ENCODE measurements around the gene ATP2B3. TPM values are rescaled to one million over a fixed set of nuclear protein-coding genes. Genes with fewer than 3 reads are reported as not detected.

Gene ATP2B3
- total and polyA plus RNA-seq, 9 of the 15 experiments (the other 6 are each of a cell fraction or from before 2014, with no cell fraction given) = 0.04 TPM; not detected in 8

DNA sequence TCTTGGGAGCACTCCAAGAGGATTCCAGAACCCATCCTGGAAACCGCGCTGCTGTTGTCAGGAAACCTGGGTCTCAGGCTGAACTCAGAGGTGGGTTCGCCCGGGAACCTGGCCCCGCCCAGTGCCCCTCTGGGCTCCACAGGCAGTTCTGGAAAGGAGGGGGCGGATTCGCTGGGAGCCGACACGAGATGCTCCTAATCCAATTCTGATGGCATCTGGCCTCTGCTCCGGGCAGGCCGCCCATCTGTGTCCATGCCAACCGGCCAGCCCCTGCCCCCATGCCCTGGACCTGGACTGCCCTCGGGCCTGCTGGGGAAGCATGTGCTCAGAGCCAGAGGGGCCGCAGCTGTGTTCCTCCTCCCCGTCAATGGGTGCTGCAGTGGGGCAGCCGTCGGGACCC, 21.0 kb downstream of the ATP2B3 start:
- in situ Hi-C loops (cut with MboI) (no loop called here), intact Hi-C loops (cut with micrococcal nuclease) (loop anchor here (5.0 kb wide), 2 partner anchors 109 to 129 kb away; partner anchors contain the start of gene DUSP9)
- ChIA-PET CTCF (ENCODE audit: low intra/inter-chr PET ratio) (interaction anchor here (0.7 to 2.4 kb wide), 4 partner anchors 111 to 414 kb away, joined by 4 to 14 read pairs (median 10); no protein-coding TSS in a partner anchor), POLR2A (no interaction called here)
- DNase-seq (ENCODE audit: extremely low read depth in 1 of 4, low spot score in 3 of 4) (no peak), FAIRE-seq (no peak), ATAC-seq (no peak)
- Histone ChIP-seq H3K9ac (ENCODE audit: insufficient read depth in 1 of 2, low read depth in 2 of 2, low read length in 2 of 2) (no peak overlapping the region), H3K4me1 (replicated peaks in 1 of 2; ENCODE audit: control insufficient read depth in 2 of 2, insufficient read depth in 2 of 2, low read length in 2 of 2) (peaks cover 0 to 41% of the 10 kb centered on the region in 2 experiments; a peak in 2 of 5 replicates), H3K79me2 (ENCODE audit: control insufficient read depth, insufficient read depth, low read length) (no peaks in the 10 kb centered on the region), H3K9me1 (ENCODE audit: control insufficient read depth, insufficient read depth, low read length) (no peaks in the 10 kb centered on the region), H3K4me3 (no peak overlapping the region), H3K27me3 (ENCODE audit: control insufficient read depth in 2 of 2, insufficient read depth in 2 of 2, low read length in 2 of 2) (peaks cover 0 to 59% of the 10 kb centered on the region in 2 experiments; a peak in 4 of 5 replicates), H3K4me2 (ENCODE audit: insufficient read depth, low read length) (no peak overlapping the region), H2AFZ (ENCODE audit: low read depth, low read length) (no peak overlapping the region), H3K36me3 (ENCODE audit: control insufficient read depth, insufficient read depth, low read length) (no peaks in the 10 kb centered on the region), H3K9me3 (replicated peaks; ENCODE audit: control insufficient read depth, insufficient read depth, low read depth, low read length) (no peaks in the 10 kb centered on the region), H3K27ac (ENCODE audit: extremely low read depth, low read depth, low read length) (no peak overlapping the region), H4K20me1 (replicated peaks; ENCODE audit: control insufficient read depth, insufficient read depth, low read length) (0 out of 2 replicates have a peak, but pooled peaks cover 4% of the 10 kb centered on the region)
- WGBS (ENCODE audit: insufficient coverage, low coverage, missing lambda C conversion rate) = 10% methylated on average over 14 of the region's 17 CpGs
- no TSS peak for BruUV-seq (replicated peaks)
- no peak for TF ChIP-seq TEAD2 (tag; IDR thresholded peaks at IDR 0.05)
- TF ChIP-seq TEAD1 (CRISPR knock-in tag; IDR thresholded peaks at IDR 0.05) = no peak
- TF ChIP-seq ETV1 (tag; conservative IDR thresholded peaks at IDR 0.05; ENCODE audit: low read depth) = no peak
- TF ChIP-seq MECOM (CRISPR knock-in tag; IDR thresholded peaks at IDR 0.05) = no peak
- TF ChIP-seq, protein P1, sequence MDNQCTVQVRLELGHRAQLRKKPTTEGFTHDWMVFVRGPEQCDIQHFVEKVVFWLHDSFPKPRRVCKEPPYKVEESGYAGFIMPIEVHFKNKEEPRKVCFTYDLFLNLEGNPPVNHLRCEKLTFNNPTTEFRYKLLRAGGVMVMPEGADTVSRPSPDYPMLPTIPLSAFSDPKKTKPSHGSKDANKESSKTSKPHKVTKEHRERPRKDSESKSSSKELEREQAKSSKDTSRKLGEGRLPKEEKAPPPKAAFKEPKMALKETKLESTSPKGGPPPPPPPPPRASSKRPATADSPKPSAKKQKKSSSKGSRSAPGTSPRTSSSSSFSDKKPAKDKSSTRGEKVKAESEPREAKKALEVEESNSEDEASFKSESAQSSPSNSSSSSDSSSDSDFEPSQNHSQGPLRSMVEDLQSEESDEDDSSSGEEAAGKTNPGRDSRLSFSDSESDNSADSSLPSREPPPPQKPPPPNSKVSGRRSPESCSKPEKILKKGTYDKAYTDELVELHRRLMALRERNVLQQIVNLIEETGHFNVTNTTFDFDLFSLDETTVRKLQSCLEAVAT (IDR thresholded peaks at IDR 0.05) = no peak
- no peak for TF ChIP-seq CHD2 (IDR thresholded peaks at IDR 0.05; ENCODE audit: low read depth, low read length)
- TF ChIP-seq, protein P2, sequence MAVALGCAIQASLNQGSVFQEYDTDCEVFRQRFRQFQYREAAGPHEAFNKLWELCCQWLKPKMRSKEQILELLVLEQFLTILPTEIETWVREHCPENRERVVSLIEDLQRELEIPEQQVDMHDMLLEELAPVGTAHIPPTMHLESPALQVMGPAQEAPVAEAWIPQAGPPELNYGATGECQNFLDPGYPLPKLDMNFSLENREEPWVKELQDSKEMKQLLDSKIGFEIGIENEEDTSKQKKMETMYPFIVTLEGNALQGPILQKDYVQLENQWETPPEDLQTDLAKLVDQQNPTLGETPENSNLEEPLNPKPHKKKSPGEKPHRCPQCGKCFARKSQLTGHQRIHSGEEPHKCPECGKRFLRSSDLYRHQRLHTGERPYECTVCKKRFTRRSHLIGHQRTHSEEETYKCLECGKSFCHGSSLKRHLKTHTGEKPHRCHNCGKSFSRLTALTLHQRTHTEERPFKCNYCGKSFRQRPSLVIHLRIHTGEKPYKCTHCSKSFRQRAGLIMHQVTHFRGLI (CRISPR knock-in tag; IDR thresholded peaks at IDR 0.05) = no peak
- TF ChIP-seq ZFP30 (CRISPR knock-in tag; IDR thresholded peaks at IDR 0.05; ENCODE audit: borderline replicate concordance) = no peak
- TF ChIP-seq TAF7 (tag; IDR thresholded peaks at IDR 0.05) = no peak
- TF ChIP-seq PHB2 (IDR thresholded peaks at IDR 0.05; ENCODE audit: low read depth) = no peak

Data from K562 (cell line).